ENCODE measurements around the gene RHO.

The RHO gene

DNA sequence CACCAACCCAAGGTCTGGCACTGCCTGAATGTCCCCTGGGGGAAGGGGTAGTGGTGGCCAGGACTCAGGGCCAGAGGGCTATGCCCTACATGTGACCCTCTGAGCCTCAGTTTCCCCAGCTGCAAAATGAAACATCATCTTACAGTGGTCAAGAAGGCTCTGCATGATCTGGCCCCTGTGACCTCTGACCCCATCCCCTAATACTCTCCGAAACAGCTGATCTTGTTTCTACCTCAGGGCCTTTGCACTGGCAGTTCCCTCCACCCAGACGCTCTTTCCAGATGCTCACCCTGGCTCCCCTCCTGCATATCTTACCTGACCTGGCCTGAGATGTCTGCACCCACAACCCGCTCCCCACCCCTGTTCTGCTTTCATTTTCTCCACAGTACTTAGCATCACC is 56.2 kb downstream of the RHO start:
- DNase-seq: no peak

Data from DMS153 (cell line).